ENCODE data around the gene PROM1. TPM values are rescaled to one million over a fixed set of nuclear protein-coding genes. Genes with fewer than 3 reads are reported as not detected.

The PROM1 gene
- total RNA-seq, 1 donor, result 0.31 TPM

GRCh38 chr4:16032396-16032770 lies 51.4 kb downstream of the PROM1 start:
- Histone ChIP-seq H3K4me3 (ENCODE audit: low read length) (no peak overlapping the region), H3K4me1 (ENCODE audit: insufficient read depth, low read length) (peaks cover 38% of the 10 kb centered on the region), H3K27me3 (ENCODE audit: insufficient read depth, low read length) (peaks cover 3% of the 10 kb centered on the region), H3K9me3 (ENCODE audit: low read depth, low read length) (no peaks in the 10 kb centered on the region)

- Histone ChIP-seq H3K27me3 (ENCODE audit: insufficient read depth, low read length) (peaks cover 8% of the 10 kb centered on the region), H3K9me3 (ENCODE audit: low read depth, low read length) (no peaks in the 10 kb centered on the region), H3K4me3 (ENCODE audit: low read length) (no peak overlapping the region), H3K4me1 (ENCODE audit: insufficient read depth, low read length) (peaks cover 32% of the 10 kb centered on the region)
These were observed 52.1 kb downstream of the PROM1 start for GRCh38 chr4:16031546-16032395.

GRCh38 chr4:16029886-16030285 lies 53.9 kb downstream of the PROM1 start:
- no peaks in the 10 kb centered on the region for H3K9me3 ChIP-seq (ENCODE audit: low read depth, low read length)

GRCh38 chr4:16029262-16029661 lies 54.6 kb downstream of the PROM1 start:
- no peaks in the 10 kb centered on the region for H3K9me3 ChIP-seq (ENCODE audit: low read depth, low read length)

More at GRCh38 chr4:16029886-16030285, 53.9 kb downstream of the PROM1 start:
- H3K4me3 ChIP-seq (ENCODE audit: low read length), result no peak overlapping the region
- peaks cover 21% of the 10 kb centered on the region for H3K4me1 ChIP-seq (ENCODE audit: insufficient read depth, low read length)
- H3K27me3 ChIP-seq (ENCODE audit: insufficient read depth, low read length), result peaks cover 8% of the 10 kb centered on the region

GRCh38 chr4:16027626-16028025 lies 56.2 kb downstream of the PROM1 start:
- H3K27me3 ChIP-seq (ENCODE audit: insufficient read depth, low read length), result peaks cover 8% of the 10 kb centered on the region
- H3K4me1 ChIP-seq (ENCODE audit: insufficient read depth, low read length), result peaks cover 9% of the 10 kb centered on the region
- H3K4me3 ChIP-seq (ENCODE audit: low read length), result no peak overlapping the region
- H3K9me3 ChIP-seq (ENCODE audit: low read depth, low read length), result no peaks in the 10 kb centered on the region

More at GRCh38 chr4:16029262-16029661, 54.6 kb downstream of the PROM1 start:
- H3K4me3 ChIP-seq (ENCODE audit: low read length), result no peak overlapping the region
- H3K4me1 ChIP-seq (ENCODE audit: insufficient read depth, low read length), result peaks cover 16% of the 10 kb centered on the region
- H3K27me3 ChIP-seq (ENCODE audit: insufficient read depth, low read length), result peaks cover 8% of the 10 kb centered on the region

GRCh38 chr4:16027114-16027513 lies 56.7 kb downstream of the PROM1 start:
- Histone ChIP-seq H3K4me3 (ENCODE audit: low read length) (no peak overlapping the region), H3K27me3 (ENCODE audit: insufficient read depth, low read length) (peaks cover 8% of the 10 kb centered on the region), H3K4me1 (ENCODE audit: insufficient read depth, low read length) (peaks cover 4% of the 10 kb centered on the region), H3K9me3 (ENCODE audit: low read depth, low read length) (no peaks in the 10 kb centered on the region)

GRCh38 chr4:16026160-16026761 lies 57.6 kb downstream of the PROM1 start:
- H3K4me3 ChIP-seq (ENCODE audit: low read length), result no peak overlapping the region
- H3K27me3 ChIP-seq (ENCODE audit: insufficient read depth, low read length), result peaks cover 8% of the 10 kb centered on the region
- H3K9me3 ChIP-seq (ENCODE audit: low read depth, low read length), result no peaks in the 10 kb centered on the region
- H3K4me1 ChIP-seq (ENCODE audit: insufficient read depth, low read length), result no peaks in the 10 kb centered on the region

- H3K4me1 ChIP-seq (ENCODE audit: insufficient read depth, low read length), result no peaks in the 10 kb centered on the region
- peaks cover 8% of the 10 kb centered on the region for H3K27me3 ChIP-seq (ENCODE audit: insufficient read depth, low read length)
- no peaks in the 10 kb centered on the region for H3K9me3 ChIP-seq (ENCODE audit: low read depth, low read length)
- no peak overlapping the region for H3K4me3 ChIP-seq (ENCODE audit: low read length)
These were observed 58.6 kb downstream of the PROM1 start for GRCh38 chr4:16025268-16025667.

- H3K27me3 ChIP-seq (ENCODE audit: insufficient read depth, low read length), result peaks cover 5% of the 10 kb centered on the region
These were observed 59.9 kb downstream of the PROM1 start for GRCh38 chr4:16023776-16024408.

GRCh38 chr4:16021804-16022560 lies 61.8 kb downstream of the PROM1 start:
- Histone ChIP-seq H3K4me1 (ENCODE audit: insufficient read depth, low read length) (no peaks in the 10 kb centered on the region), H3K9me3 (ENCODE audit: low read depth, low read length) (no peaks in the 10 kb centered on the region), H3K27me3 (ENCODE audit: insufficient read depth, low read length) (peaks cover 2% of the 10 kb centered on the region), H3K4me3 (ENCODE audit: low read length) (no peak overlapping the region)

More at GRCh38 chr4:16023776-16024408, 59.9 kb downstream of the PROM1 start:
- Histone ChIP-seq H3K4me1 (ENCODE audit: insufficient read depth, low read length) (no peaks in the 10 kb centered on the region), H3K9me3 (ENCODE audit: low read depth, low read length) (no peaks in the 10 kb centered on the region), H3K4me3 (ENCODE audit: low read length) (no peak overlapping the region)

GRCh38 chr4:16019649-16020048 lies 64.2 kb downstream of the PROM1 start:
- H3K9me3 ChIP-seq (ENCODE audit: low read depth, low read length), result no peaks in the 10 kb centered on the region
- no peaks in the 10 kb centered on the region for H3K4me1 ChIP-seq (ENCODE audit: insufficient read depth, low read length)
- no peak overlapping the region for H3K4me3 ChIP-seq (ENCODE audit: low read length)
- no peaks in the 10 kb centered on the region for H3K27me3 ChIP-seq (ENCODE audit: insufficient read depth, low read length)

- no peaks in the 10 kb centered on the region for H3K4me1 ChIP-seq (ENCODE audit: insufficient read depth, low read length)
- H3K27me3 ChIP-seq (ENCODE audit: insufficient read depth, low read length), result no peaks in the 10 kb centered on the region
- no peak overlapping the region for H3K4me3 ChIP-seq (ENCODE audit: low read length)
- H3K9me3 ChIP-seq (ENCODE audit: low read depth, low read length), result no peaks in the 10 kb centered on the region
These were observed 65.0 kb downstream of the PROM1 start for GRCh38 chr4:16018841-16019240.

GRCh38 chr4:16018061-16018676 lies 65.7 kb downstream of the PROM1 start:
- H3K4me1 ChIP-seq (ENCODE audit: insufficient read depth, low read length), result no peaks in the 10 kb centered on the region
- no peaks in the 10 kb centered on the region for H3K9me3 ChIP-seq (ENCODE audit: low read depth, low read length)
- no peak overlapping the region for H3K4me3 ChIP-seq (ENCODE audit: low read length)
- no peaks in the 10 kb centered on the region for H3K27me3 ChIP-seq (ENCODE audit: insufficient read depth, low read length)

- Histone ChIP-seq H3K4me3 (ENCODE audit: low read length) (no peak overlapping the region), H3K27me3 (ENCODE audit: insufficient read depth, low read length) (no peaks in the 10 kb centered on the region), H3K9me3 (ENCODE audit: low read depth, low read length) (no peaks in the 10 kb centered on the region), H3K4me1 (ENCODE audit: insufficient read depth, low read length) (no peaks in the 10 kb centered on the region)
These were observed 67.3 kb downstream of the PROM1 start for GRCh38 chr4:16016536-16016935.

Data from mononuclear cell (primary cell).